ENCODE data around the gene MAP3K5.

MAP3K5 gene

GRCh38 chr6:136809091-136809860 lies 17.0 kb upstream of the MAP3K5 start:
- DNase-seq (ENCODE audit: low spot score): no peak
- in situ Hi-C loops (cut with MboI; ENCODE audit: low sequenced_read_pairs, unreplicated experiment): no loop called here
- TF ChIP-seq, protein P1, sequence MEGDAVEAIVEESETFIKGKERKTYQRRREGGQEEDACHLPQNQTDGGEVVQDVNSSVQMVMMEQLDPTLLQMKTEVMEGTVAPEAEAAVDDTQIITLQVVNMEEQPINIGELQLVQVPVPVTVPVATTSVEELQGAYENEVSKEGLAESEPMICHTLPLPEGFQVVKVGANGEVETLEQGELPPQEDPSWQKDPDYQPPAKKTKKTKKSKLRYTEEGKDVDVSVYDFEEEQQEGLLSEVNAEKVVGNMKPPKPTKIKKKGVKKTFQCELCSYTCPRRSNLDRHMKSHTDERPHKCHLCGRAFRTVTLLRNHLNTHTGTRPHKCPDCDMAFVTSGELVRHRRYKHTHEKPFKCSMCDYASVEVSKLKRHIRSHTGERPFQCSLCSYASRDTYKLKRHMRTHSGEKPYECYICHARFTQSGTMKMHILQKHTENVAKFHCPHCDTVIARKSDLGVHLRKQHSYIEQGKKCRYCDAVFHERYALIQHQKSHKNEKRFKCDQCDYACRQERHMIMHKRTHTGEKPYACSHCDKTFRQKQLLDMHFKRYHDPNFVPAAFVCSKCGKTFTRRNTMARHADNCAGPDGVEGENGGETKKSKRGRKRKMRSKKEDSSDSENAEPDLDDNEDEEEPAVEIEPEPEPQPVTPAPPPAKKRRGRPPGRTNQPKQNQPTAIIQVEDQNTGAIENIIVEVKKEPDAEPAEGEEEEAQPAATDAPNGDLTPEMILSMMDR (IDR thresholded peaks at IDR 0.05; ENCODE audit: borderline replicate concordance, control extremely low read depth, extremely low read depth, insufficient read depth, missing control alignments): no peak

GRCh38 chr6:136803608-136804007 lies 11.3 kb upstream of the MAP3K5 start:
- in situ Hi-C loops (cut with MboI; ENCODE audit: low sequenced_read_pairs, unreplicated experiment): no loop called here
- no peak for DNase-seq (ENCODE audit: low spot score)

DNA sequence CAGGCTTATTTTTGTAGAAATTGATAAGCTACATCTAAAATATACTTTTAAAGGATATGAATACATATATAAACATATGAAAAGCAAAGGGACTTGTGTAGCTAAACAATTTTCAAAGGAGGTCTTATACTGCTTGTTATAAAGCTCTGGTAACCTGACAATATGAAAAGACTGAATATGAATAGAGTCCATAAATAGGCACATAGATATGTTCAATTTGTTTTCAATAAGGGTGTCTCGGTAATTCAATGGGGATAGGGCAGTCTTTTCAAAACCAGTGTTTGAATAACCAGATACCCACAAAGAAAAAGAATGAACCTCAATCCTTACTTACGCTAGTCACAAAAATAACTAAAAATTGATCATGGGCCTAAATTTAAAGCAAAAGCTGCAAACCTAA lies 9.3 kb upstream of the MAP3K5 start:
- in situ Hi-C loops (cut with MboI; ENCODE audit: low sequenced_read_pairs, unreplicated experiment): no loop called here
- TF ChIP-seq, protein P1 (IDR thresholded peaks at IDR 0.05; ENCODE audit: borderline replicate concordance, control extremely low read depth, extremely low read depth, insufficient read depth, missing control alignments): no peak
- no peak for DNase-seq (ENCODE audit: low spot score)

More at GRCh38 chr6:136803608-136804007, 11.3 kb upstream of the MAP3K5 start:
- TF ChIP-seq, protein P1 (IDR thresholded peaks at IDR 0.05; ENCODE audit: borderline replicate concordance, control extremely low read depth, extremely low read depth, insufficient read depth, missing control alignments): no peak

DNA sequence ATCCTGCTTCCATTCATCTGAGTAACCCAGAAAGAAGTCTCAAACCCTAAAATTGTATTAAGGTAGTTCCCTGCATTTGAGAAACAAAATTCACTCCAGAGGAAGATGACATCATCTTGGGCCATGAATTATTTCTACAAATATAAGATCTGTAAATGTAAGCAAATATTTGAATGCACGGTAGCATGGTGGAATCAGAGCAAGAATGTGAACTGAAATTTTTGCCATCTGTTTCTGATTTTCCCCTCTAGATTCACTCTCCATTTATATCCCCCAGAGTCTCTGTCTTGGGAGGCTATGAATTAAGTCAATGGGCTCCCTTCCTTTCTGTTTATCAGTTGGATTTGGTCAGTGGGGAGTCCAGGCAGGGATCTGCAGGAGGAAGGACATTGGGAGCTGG lies 5.8 kb upstream of the MAP3K5 start:
- TF ChIP-seq, protein P1 (IDR thresholded peaks at IDR 0.05; ENCODE audit: borderline replicate concordance, control extremely low read depth, extremely low read depth, insufficient read depth, missing control alignments): no peak
- in situ Hi-C loops (cut with MboI; ENCODE audit: low sequenced_read_pairs, unreplicated experiment): no loop called here
- no peak for DNase-seq (ENCODE audit: low spot score)

DNA sequence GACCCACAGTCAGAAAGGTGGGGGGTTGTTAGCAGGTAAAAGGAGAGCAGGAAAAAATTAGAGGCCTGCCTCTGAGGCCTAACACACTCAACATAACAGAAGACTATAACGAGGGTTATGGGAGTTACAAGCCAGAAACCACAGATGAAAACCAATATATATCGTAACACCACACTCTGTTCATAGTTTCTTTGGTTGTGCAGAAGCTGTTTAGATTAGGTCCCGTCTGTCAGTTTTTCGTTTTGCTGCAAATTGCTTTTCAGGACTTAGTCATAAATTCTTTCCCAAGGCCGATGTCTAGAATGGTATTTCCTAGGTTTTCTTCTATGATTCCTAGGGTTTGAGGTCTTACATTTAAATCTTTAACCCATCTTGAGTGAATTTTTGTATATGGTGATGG lies 3.7 kb upstream of the MAP3K5 start:
- DNase-seq (ENCODE audit: low spot score): no peak
- TF ChIP-seq, protein P1 (IDR thresholded peaks at IDR 0.05; ENCODE audit: borderline replicate concordance, control extremely low read depth, extremely low read depth, insufficient read depth, missing control alignments): no peak
- in situ Hi-C loops (cut with MboI; ENCODE audit: low sequenced_read_pairs, unreplicated experiment): no loop called here

DNA sequence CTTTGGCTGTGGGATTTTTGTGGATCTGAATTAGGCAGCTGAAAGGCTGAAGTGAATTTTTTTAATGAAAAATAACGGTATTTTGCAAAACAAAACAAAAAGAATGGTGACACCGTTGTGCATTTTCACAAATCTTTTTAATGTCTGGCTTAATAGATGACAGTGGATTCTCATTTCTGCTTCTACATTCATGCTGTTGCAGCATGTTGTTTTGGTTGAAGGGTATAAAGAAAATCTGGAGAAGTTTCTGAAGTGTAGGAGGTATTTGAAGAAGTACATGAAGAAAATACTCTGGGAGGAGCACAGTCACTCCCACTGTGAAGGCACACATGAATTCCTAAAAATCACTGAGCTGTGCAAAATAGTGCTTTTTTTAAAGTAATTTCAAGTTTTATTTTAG lies 3.1 kb upstream of the MAP3K5 start:
- in situ Hi-C loops (cut with MboI; ENCODE audit: low sequenced_read_pairs, unreplicated experiment): no loop called here
- DNase-seq (ENCODE audit: low spot score): no peak
- TF ChIP-seq, protein P1 (IDR thresholded peaks at IDR 0.05; ENCODE audit: borderline replicate concordance, control extremely low read depth, extremely low read depth, insufficient read depth, missing control alignments): no peak
